ENCODE results near the gene GJC3.

DNA sequence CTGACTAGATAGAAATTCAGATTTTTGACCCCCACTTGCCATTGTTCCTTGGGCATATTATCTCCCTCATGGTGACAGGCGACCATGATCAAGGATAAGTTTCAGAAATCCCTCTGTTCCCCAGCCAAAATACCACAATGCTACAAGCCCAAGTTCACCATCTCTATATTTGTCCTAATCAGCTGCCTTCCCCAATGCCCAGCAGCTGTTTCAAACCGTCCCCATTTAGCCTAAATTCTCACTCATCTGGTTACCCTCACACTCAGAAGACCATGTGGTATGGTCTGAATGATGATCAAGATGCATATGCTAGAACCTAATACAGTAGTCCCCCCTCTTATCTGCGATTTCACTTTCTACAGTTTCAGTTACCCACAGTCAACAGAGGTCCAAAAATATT is 956 bp upstream of the GJC3 start:
- no peak for TF ChIP-seq CHD4 (IDR thresholded peaks at IDR 0.05; ENCODE audit: insufficient read depth, insufficient replicate concordance, low read depth, low read length, poor library complexity, severe bottlenecking)
- no peak for TF ChIP-seq THRAP3 (IDR thresholded peaks at IDR 0.05; ENCODE audit: borderline replicate concordance)
- no peak for TF ChIP-seq NR3C1 (CRISPR knock-in tag; IDR thresholded peaks at IDR 0.05)
- TF ChIP-seq, protein P1, sequence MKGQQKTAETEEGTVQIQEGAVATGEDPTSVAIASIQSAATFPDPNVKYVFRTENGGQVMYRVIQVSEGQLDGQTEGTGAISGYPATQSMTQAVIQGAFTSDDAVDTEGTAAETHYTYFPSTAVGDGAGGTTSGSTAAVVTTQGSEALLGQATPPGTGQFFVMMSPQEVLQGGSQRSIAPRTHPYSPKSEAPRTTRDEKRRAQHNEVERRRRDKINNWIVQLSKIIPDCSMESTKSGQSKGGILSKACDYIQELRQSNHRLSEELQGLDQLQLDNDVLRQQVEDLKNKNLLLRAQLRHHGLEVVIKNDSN (CRISPR knock-in tag; IDR thresholded peaks at IDR 0.05), result no peak
- no peak for TF ChIP-seq RNF2 (IDR thresholded peaks at IDR 0.05)
- no peak for TF ChIP-seq HMG20A (CRISPR knock-in tag; conservative IDR thresholded peaks at IDR 0.05)
- TF ChIP-seq, protein P2, sequence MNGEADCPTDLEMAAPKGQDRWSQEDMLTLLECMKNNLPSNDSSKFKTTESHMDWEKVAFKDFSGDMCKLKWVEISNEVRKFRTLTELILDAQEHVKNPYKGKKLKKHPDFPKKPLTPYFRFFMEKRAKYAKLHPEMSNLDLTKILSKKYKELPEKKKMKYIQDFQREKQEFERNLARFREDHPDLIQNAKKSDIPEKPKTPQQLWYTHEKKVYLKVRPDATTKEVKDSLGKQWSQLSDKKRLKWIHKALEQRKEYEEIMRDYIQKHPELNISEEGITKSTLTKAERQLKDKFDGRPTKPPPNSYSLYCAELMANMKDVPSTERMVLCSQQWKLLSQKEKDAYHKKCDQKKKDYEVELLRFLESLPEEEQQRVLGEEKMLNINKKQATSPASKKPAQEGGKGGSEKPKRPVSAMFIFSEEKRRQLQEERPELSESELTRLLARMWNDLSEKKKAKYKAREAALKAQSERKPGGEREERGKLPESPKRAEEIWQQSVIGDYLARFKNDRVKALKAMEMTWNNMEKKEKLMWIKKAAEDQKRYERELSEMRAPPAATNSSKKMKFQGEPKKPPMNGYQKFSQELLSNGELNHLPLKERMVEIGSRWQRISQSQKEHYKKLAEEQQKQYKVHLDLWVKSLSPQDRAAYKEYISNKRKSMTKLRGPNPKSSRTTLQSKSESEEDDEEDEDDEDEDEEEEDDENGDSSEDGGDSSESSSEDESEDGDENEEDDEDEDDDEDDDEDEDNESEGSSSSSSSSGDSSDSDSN (IDR thresholded peaks at IDR 0.05; ENCODE audit: borderline replicate concordance in 1 of 2, low read depth in 2 of 2, low read length in 2 of 2), result no peak
- TF ChIP-seq, protein P3, sequence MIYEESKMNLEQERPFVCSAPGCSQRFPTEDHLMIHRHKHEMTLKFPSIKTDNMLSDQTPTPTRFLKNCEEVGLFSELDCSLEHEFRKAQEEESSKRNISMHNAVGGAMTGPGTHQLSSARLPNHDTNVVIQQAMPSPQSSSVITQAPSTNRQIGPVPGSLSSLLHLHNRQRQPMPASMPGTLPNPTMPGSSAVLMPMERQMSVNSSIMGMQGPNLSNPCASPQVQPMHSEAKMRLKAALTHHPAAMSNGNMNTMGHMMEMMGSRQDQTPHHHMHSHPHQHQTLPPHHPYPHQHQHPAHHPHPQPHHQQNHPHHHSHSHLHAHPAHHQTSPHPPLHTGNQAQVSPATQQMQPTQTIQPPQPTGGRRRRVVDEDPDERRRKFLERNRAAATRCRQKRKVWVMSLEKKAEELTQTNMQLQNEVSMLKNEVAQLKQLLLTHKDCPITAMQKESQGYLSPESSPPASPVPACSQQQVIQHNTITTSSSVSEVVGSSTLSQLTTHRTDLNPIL (CRISPR knock-in tag; IDR thresholded peaks at IDR 0.05), result no peak
- TF ChIP-seq, protein P4, sequence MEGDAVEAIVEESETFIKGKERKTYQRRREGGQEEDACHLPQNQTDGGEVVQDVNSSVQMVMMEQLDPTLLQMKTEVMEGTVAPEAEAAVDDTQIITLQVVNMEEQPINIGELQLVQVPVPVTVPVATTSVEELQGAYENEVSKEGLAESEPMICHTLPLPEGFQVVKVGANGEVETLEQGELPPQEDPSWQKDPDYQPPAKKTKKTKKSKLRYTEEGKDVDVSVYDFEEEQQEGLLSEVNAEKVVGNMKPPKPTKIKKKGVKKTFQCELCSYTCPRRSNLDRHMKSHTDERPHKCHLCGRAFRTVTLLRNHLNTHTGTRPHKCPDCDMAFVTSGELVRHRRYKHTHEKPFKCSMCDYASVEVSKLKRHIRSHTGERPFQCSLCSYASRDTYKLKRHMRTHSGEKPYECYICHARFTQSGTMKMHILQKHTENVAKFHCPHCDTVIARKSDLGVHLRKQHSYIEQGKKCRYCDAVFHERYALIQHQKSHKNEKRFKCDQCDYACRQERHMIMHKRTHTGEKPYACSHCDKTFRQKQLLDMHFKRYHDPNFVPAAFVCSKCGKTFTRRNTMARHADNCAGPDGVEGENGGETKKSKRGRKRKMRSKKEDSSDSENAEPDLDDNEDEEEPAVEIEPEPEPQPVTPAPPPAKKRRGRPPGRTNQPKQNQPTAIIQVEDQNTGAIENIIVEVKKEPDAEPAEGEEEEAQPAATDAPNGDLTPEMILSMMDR (IDR thresholded peaks at IDR 0.05 in 2 of 3, conservative IDR thresholded peaks at IDR 0.05 in 1 of 3; ENCODE audit: insufficient read depth in 2 of 3, low read depth in 1 of 3, low read length in 3 of 3), result no peak
- TF ChIP-seq STAT5B (CRISPR knock-in tag; IDR thresholded peaks at IDR 0.05), result no peak
- no peak for TF ChIP-seq ZZZ3 (IDR thresholded peaks at IDR 0.05)
- TF ChIP-seq USF2 (CRISPR knock-in tag; IDR thresholded peaks at IDR 0.05), result no peak

All from K562 (cell line).